Measurements from ENCODE around the gene SAMD5. TPM values are rescaled to one million over a fixed set of nuclear protein-coding genes. Genes with fewer than 3 reads are reported as not detected.

Gene SAMD5
- total and polyA plus RNA-seq, 7 donors, result 0.68 to 6.8 (median 1.1) TPM

GRCh38 chr6:147551976-147552375 lies 43.5 kb downstream of the SAMD5 start:
- intact Hi-C loops (cut with DNase I), result no loop called here
- WGBS, 2 donors, result 70 to 80% methylated on average over 1 of the region's 1 CpG
- no peak overlapping the region for H3K27ac ChIP-seq

GRCh38 chr6:147553099-147553498 lies 44.6 kb downstream of the SAMD5 start:
- WGBS, 2 donors, result 90 to 92% methylated on average over 1 of the region's 1 CpG
- H3K9me3 ChIP-seq, result no peaks in the 10 kb centered on the region
- H3K4me1 ChIP-seq, result no peaks in the 10 kb centered on the region
- H3K27me3 ChIP-seq, result no peaks in the 10 kb centered on the region
- no peaks in the 10 kb centered on the region for H3K36me3 ChIP-seq
- intact Hi-C loops (cut with DNase I), result no loop called here
- no peak overlapping the region for H3K4me3 ChIP-seq
- DNase-seq, result no peak
- no peak overlapping the region for H3K27ac ChIP-seq
- TF ChIP-seq EP300 (IDR thresholded peaks at IDR 0.05) (no peak), POLR2AphosphoS5 (IDR thresholded peaks at IDR 0.05) (no peak), POLR2A (IDR thresholded peaks at IDR 0.05) (no peak)
- TF ChIP-seq, protein P1, sequence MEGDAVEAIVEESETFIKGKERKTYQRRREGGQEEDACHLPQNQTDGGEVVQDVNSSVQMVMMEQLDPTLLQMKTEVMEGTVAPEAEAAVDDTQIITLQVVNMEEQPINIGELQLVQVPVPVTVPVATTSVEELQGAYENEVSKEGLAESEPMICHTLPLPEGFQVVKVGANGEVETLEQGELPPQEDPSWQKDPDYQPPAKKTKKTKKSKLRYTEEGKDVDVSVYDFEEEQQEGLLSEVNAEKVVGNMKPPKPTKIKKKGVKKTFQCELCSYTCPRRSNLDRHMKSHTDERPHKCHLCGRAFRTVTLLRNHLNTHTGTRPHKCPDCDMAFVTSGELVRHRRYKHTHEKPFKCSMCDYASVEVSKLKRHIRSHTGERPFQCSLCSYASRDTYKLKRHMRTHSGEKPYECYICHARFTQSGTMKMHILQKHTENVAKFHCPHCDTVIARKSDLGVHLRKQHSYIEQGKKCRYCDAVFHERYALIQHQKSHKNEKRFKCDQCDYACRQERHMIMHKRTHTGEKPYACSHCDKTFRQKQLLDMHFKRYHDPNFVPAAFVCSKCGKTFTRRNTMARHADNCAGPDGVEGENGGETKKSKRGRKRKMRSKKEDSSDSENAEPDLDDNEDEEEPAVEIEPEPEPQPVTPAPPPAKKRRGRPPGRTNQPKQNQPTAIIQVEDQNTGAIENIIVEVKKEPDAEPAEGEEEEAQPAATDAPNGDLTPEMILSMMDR (IDR thresholded peaks at IDR 0.05), result no peak

More at GRCh38 chr6:147551976-147552375, 43.5 kb downstream of the SAMD5 start:
- Histone ChIP-seq H3K27me3 (no peaks in the 10 kb centered on the region), H3K9me3 (no peaks in the 10 kb centered on the region), H3K4me1 (peaks cover 0 to 4% (median 2%) of the 10 kb centered on the region in 4 donors), H3K36me3 (no peaks in the 10 kb centered on the region), H3K4me3 (no peak overlapping the region)
- no peak for DNase-seq
- TF ChIP-seq POLR2A (IDR thresholded peaks at IDR 0.05) (no peak), POLR2AphosphoS5 (IDR thresholded peaks at IDR 0.05) (no peak), EP300 (IDR thresholded peaks at IDR 0.05) (no peak)
- TF ChIP-seq, protein P1 (IDR thresholded peaks at IDR 0.05), result no peak

- Histone ChIP-seq H3K4me1 (no peaks in the 10 kb centered on the region), H3K27ac (no peak overlapping the region), H3K36me3 (no peaks in the 10 kb centered on the region), H3K9me3 (no peaks in the 10 kb centered on the region), H3K27me3 (no peaks in the 10 kb centered on the region), H3K4me3 (no peak overlapping the region)
- TF ChIP-seq POLR2AphosphoS5 (IDR thresholded peaks at IDR 0.05) (no peak), POLR2A (IDR thresholded peaks at IDR 0.05) (no peak), EP300 (IDR thresholded peaks at IDR 0.05) (no peak)
- DNase-seq, result no peak
- 96 to 97% methylated on average over 4 of the region's 4 CpGs for WGBS, 2 donors
- intact Hi-C loops (cut with DNase I), result no loop called here
Measured at GRCh38 chr6:147554281-147554680, 45.8 kb downstream of the SAMD5 start.

GRCh38 chr6:147559006-147559405 lies 50.5 kb downstream of the SAMD5 start:
- Histone ChIP-seq H3K9me3 (no peaks in the 10 kb centered on the region), H3K4me3 (no peak overlapping the region), H3K27ac (no peak overlapping the region), H3K36me3 (no peaks in the 10 kb centered on the region), H3K27me3 (no peaks in the 10 kb centered on the region), H3K4me1 (no peaks in the 10 kb centered on the region)
- intact Hi-C loops (cut with DNase I), result no loop called here
- DNase-seq, result no peak
- TF ChIP-seq POLR2AphosphoS5 (IDR thresholded peaks at IDR 0.05) (no peak), POLR2A (IDR thresholded peaks at IDR 0.05) (no peak), EP300 (IDR thresholded peaks at IDR 0.05) (no peak)
- TF ChIP-seq, protein P1 (IDR thresholded peaks at IDR 0.05), result no peak
- WGBS, 2 donors, result 17 to 66% methylated on average over 7 of the region's 7 CpGs

- H3K27ac ChIP-seq, result no peak overlapping the region
- H3K27me3 ChIP-seq, result no peaks in the 10 kb centered on the region
- H3K4me3 ChIP-seq, result no peak overlapping the region
- no peaks in the 10 kb centered on the region for H3K4me1 ChIP-seq
- DNase-seq, result no peak
- intact Hi-C loops (cut with DNase I), result no loop called here
- H3K9me3 ChIP-seq, result no peaks in the 10 kb centered on the region
- TF ChIP-seq POLR2AphosphoS5 (IDR thresholded peaks at IDR 0.05), result no peak
- TF ChIP-seq EP300 (IDR thresholded peaks at IDR 0.05), result no peak
- TF ChIP-seq, protein P1 (IDR thresholded peaks at IDR 0.05), result no peak
- H3K36me3 ChIP-seq, result no peaks in the 10 kb centered on the region
Measured at GRCh38 chr6:147560670-147561069, 52.2 kb downstream of the SAMD5 start.

Measured in sigmoid colon (tissue), 7 donors.